Loucy (cell line): ENCODE results near the gene CIAO3.

Experiments
- CTCF ChIP-seq: fragments of 200-600 bp; sonication (generic); conservative IDR thresholded peaks from 2 replicates; pipeline ENCODE4 v1.5.1; 2014; ENCODE audit warnings: mild to moderate bottlenecking, antibody characterized with exemption, low read length
- EZH2phosphoT487 ChIP-seq: fragments of 200-600 bp; IDR thresholded peaks from 2 replicates; pipeline ENCODE4 v1.6.1; 2018; ENCODE audit warnings: antibody characterized with exemption, mild to moderate bottlenecking, moderate library complexity, borderline replicate concordance

- no peak for TF ChIP-seq CTCF
- TF ChIP-seq EZH2phosphoT487, result no peak
Measured at GRCh38 chr16:719815-720446, 20.9 kb downstream of the CIAO3 start.
